Spleen (tissue), 11 donors: ENCODE results near the gene CHST12. TPM values are rescaled to one million over a fixed set of nuclear protein-coding genes. Genes with fewer than 3 reads are reported as not detected.

Source experiments
- DNase-seq: peaks from one replicate; pipeline ENCODE4 v3.0.0-alpha.2; 2020
- H3K27ac ChIP-seq, 8 donors: fragments of 200-600 bp; sonication (generic) in 7 of 8; 1 replicate in 4 of 8; 2 replicates in 4 of 8; pipeline versions ENCODE4 v1.5.0 to v1.8.0; 2016 to 2021; ENCODE audit warnings: inconsistent platforms in 4 of 8, mild to moderate bottlenecking in 4 of 8, moderate library complexity in 1 of 8
- H3K27me3 ChIP-seq, 7 donors: fragments of 200-600 bp; sonication (generic) in 6 of 7; replicated peaks in 1 of 7; 1 replicate in 4 of 7; 2 replicates in 3 of 7; pipeline versions ENCODE4 v1.5.0 to v1.8.0; 2016 to 2021; ENCODE audit warnings: inconsistent platforms in 3 of 7, mild to moderate bottlenecking in 1 of 7
- H3K36me3 ChIP-seq, 6 donors: fragments of 200-600 bp; sonication (generic) in 5 of 6; 1 replicate in 4 of 6; 2 replicates in 2 of 6; pipeline versions ENCODE4 v1.5.0 to v1.8.0; 2016 to 2021; ENCODE audit warnings: inconsistent platforms in 2 of 6
- H3K4me1 ChIP-seq, 6 donors: fragments of 200-600 bp; sonication (generic) in 5 of 6; 1 replicate in 3 of 6; 2 replicates in 3 of 6; pipeline versions ENCODE4 v1.5.0 to v1.8.0; 2016 to 2021; ENCODE audit warnings: inconsistent platforms in 3 of 6
- H3K4me3 ChIP-seq, 8 donors: fragments of 200-600 bp; sonication (generic) in 7 of 8; 1 replicate in 4 of 8; 2 replicates in 4 of 8; pipeline versions ENCODE4 v1.5.0 to v1.8.0; 2016 to 2021; ENCODE audit warnings: inconsistent platforms in 4 of 8, mild to moderate bottlenecking in 4 of 8, moderate library complexity in 2 of 8
- H3K9me3 ChIP-seq, 8 donors: fragments of 200-600 bp; sonication (generic) in 7 of 8; 1 replicate in 4 of 8; 2 replicates in 4 of 8; pipeline versions ENCODE4 v1.5.0 to v1.8.0; 2016 to 2021; ENCODE audit warnings: inconsistent platforms in 4 of 8
- POLR2A ChIP-seq, 3 donors: fragments of 450-650 bp; IDR thresholded peaks; one replicate each; pipeline ENCODE4 v1.5.1; 2017; ENCODE audit warnings: antibody characterized with exemption in 3 of 3, mild to moderate bottlenecking in 1 of 3
- POLR2AphosphoS5 ChIP-seq, 3 donors: sonication (generic); formaldehyde crosslinking; IDR thresholded peaks; one replicate each; pipeline ENCODE4 v1.5.1; 2017; ENCODE audit warnings: antibody characterized with exemption in 3 of 3
- WGBS, 5 donors: extraction: QIAGEN DNeasy Blood & Tissue Kit in 3 of 5; methylation state at CpG; one replicate each; pipeline versions ENCODE4 v1.1.5 to v1.1.7; 2013 to 2018; 5-methylcytosine and 5-hydroxymethylcytosine counted together
- intact Hi-C: fragments of 100-400 bp; cut with DNase I; formaldehyde crosslinking; loops from one replicate; pipeline ENCODE4 v1.15.0; 2023; ENCODE audit warnings: low total_unique reads
- polyA plus RNA-seq, 3 donors: library from polyadenylated mRNA; stranded (reverse); fragments of 200-250 nt; gene quantifications; one replicate each; pipeline ENCODE4 v1.2.1, GENCODE V29; 2013
- total RNA-seq, 7 donors: library from RNA; depleted of rRNA in 3 of 7; stranded (reverse); fragments of >200 nt in 3 of 7; fragmentation: NEBNext Ultra II Directional in 4 of 7; extraction: Animal tissue kit (Norgen Biotek cat#: 25700) in 4 of 7; gene quantifications; one replicate each; pipeline versions ENCODE4 v1.1.0 to v1.2.1, GENCODE V29; 2016 to 2021
- TF ChIP-seq, protein P1 (sequence below), 11 experiments: fragments of 200-600 bp in 7 of 11; fragments of 450-650 bp in 4 of 11; sonication (generic) in 4 of 11; IDR thresholded peaks in 8 of 11; conservative IDR thresholded peaks in 3 of 11; 1 replicate in 7 of 11; 2 replicates in 4 of 11; pipeline versions ENCODE4 v1.4.0 to v1.8.0; 2016 to 2021; ENCODE audit warnings: antibody characterized with exemption in 11 of 11, inconsistent platforms in 4 of 11, mild to moderate bottlenecking in 1 of 11
- donor health status: healthy with polysubstance abuse.
- donor health status: DM: no; HTN: no; CAD: no; lungs with moderate emphysema.
- donor health status: DM: no; HTN: no; CAD: no.
- donor health status: Bipolar disorder and iron deficiency.
- donor health status: healthy.
- donor health status: DM: no; HTN: no; CAD: no.
- donor health status: DM: yes; HTN: yes; CAD: no.

Gene CHST12
- total and polyA plus RNA-seq, 10 donors: 7.7 to 51.4 (median 31.6) TPM

DNA sequence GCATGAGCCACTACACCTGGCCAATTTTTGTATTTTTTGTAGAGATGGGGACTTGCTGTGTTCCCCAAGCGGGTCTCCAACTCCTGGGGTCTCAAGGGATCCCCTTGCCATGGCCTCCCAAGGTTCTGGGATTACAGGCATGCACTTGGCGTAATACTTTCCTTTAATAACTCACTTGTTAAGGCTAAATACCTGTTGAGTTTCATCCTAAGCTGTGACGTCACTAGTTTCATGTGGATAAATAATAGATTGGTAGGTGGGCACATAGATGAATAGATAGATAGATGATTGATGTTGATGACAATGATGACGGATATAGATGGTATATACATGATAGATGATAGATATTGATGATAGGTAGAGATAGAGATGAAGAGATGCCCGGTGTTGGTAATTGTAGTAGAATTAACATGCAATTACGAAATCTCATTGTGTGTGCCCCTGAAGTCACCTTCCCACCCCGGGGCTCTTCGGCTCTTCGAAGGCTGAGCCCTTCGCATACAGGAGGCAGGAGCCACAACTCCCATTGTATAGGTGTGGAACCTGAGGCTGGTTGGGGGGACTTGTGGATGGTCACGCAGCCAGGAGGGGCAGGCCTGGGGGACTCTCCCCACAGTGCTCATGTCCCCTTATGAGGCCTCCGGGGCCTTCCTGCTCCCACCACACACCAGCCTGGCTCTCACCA lies 70.2 kb downstream of the CHST12 start:
- intact Hi-C loops: loop anchor here (10.0 kb wide), 2 partner anchors 101 to 211 kb away; partner anchors contain the start of gene AMZ1
- H3K4me1 ChIP-seq: peaks cover 13 to 50% (median 26%) of the 10 kb centered on the region in 6 donors
- DNase-seq: no peak
- no peaks in the 10 kb centered on the region for H3K36me3 ChIP-seq
- no peak overlapping the region for H3K4me3 ChIP-seq
- peaks cover 0 to 65% (median 0%) of the 10 kb centered on the region in 7 donors for H3K27me3 ChIP-seq
- no peaks in the 10 kb centered on the region for H3K9me3 ChIP-seq
- WGBS, 5 donors: 76 to 88% (median 80%) methylated on average over 12 of the region's 12 CpGs
- TF ChIP-seq, protein P1, sequence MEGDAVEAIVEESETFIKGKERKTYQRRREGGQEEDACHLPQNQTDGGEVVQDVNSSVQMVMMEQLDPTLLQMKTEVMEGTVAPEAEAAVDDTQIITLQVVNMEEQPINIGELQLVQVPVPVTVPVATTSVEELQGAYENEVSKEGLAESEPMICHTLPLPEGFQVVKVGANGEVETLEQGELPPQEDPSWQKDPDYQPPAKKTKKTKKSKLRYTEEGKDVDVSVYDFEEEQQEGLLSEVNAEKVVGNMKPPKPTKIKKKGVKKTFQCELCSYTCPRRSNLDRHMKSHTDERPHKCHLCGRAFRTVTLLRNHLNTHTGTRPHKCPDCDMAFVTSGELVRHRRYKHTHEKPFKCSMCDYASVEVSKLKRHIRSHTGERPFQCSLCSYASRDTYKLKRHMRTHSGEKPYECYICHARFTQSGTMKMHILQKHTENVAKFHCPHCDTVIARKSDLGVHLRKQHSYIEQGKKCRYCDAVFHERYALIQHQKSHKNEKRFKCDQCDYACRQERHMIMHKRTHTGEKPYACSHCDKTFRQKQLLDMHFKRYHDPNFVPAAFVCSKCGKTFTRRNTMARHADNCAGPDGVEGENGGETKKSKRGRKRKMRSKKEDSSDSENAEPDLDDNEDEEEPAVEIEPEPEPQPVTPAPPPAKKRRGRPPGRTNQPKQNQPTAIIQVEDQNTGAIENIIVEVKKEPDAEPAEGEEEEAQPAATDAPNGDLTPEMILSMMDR (IDR thresholded peaks at IDR 0.05 in 8 of 11, conservative IDR thresholded peaks at IDR 0.05 in 3 of 11): no peak
- TF ChIP-seq POLR2AphosphoS5 (IDR thresholded peaks at IDR 0.05): no peak
- H3K27ac ChIP-seq: no peak overlapping the region

DNA sequence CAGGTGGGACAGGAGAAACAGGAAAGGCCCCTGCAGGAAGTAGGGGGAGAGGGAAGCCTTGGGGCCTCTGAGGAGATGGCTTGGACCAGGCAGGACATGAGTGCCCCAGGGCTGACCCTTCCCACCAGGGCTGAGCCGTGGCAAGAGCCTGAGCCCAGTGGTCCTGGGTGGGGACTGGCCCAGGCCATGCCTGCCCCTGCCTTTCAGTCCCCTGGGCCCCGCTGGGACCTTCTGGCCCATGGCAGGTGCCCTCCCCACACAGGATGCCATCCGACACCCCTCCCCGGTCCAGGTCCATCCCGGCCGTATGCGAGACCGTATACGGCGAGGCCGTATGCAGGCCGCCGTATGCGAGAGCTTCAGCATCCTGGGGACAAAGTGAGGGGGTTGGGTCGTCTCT lies 70.8 kb downstream of the CHST12 start:
- H3K36me3 ChIP-seq: no peaks in the 10 kb centered on the region
- intact Hi-C loops: loop anchor here (10.0 kb wide), 2 partner anchors 101 to 211 kb away; partner anchors contain the start of gene AMZ1
- no peaks in the 10 kb centered on the region for H3K9me3 ChIP-seq
- peaks cover 0 to 69% (median 0%) of the 10 kb centered on the region in 7 donors for H3K27me3 ChIP-seq
- no peak for DNase-seq
- WGBS, 5 donors: 76 to 88% (median 83%) methylated on average over 2 to 15 of the region's 15 CpGs
- TF ChIP-seq, protein P1 (IDR thresholded peaks at IDR 0.05 in 8 of 11, conservative IDR thresholded peaks at IDR 0.05 in 3 of 11): no peak
- TF ChIP-seq POLR2AphosphoS5 (IDR thresholded peaks at IDR 0.05) (no peak), POLR2A (IDR thresholded peaks at IDR 0.05) (no peak)
- no peak overlapping the region for H3K27ac ChIP-seq
- no peak overlapping the region for H3K4me3 ChIP-seq
- H3K4me1 ChIP-seq: peaks cover 13 to 50% (median 20%) of the 10 kb centered on the region in 6 donors

DNA sequence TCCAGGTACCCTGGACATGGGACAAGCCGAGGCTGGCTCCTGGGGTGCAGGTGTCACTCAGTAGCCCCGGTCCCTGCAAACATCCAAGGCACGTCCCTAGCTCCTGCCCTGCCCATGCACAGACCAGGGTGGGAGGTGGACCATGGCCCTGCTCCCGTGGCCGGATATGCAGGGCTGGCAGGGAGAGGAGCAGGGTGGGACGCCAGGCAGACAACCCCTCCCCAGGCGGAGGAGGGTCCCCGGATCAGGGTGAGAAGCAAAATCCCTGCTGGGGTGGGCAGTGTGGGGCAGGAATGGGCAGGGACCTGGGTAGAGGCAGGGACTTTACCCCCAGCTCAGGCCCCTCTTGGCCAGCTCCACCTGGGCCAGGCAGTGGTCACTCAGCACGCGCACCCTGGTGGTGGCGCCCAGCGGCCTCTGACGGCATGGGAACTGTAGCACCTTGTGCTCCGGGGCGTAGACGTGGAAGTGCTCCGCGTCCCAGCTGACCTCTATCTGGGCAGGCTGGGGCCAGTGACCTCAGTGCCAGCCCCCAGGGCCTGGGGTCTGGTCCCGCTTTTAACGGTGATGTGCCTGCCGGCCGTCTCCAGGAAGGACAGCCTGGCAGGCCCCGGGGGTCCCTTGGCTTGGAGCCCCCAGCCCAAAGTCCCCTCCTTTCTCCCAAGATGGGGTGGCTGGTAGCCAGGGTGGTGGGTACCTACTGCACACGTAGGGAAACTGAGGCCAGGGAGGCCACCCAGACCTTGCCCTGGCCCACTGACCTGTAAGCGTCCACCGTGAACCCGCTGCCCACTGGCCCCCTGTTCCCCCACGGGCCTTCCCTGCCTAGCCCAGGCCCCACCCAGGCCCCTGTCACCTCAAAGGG lies 71.6 kb downstream of the CHST12 start:
- no peak overlapping the region for H3K4me3 ChIP-seq
- peaks cover 0 to 69% (median 0%) of the 10 kb centered on the region in 7 donors for H3K27me3 ChIP-seq
- H3K27ac ChIP-seq: no peak overlapping the region
- H3K4me1 ChIP-seq: peaks cover 13 to 49% (median 20%) of the 10 kb centered on the region in 6 donors
- H3K9me3 ChIP-seq: no peaks in the 10 kb centered on the region
- no peak for DNase-seq
- TF ChIP-seq POLR2AphosphoS5 (IDR thresholded peaks at IDR 0.05): no peak
- TF ChIP-seq POLR2A (IDR thresholded peaks at IDR 0.05): no peak
- TF ChIP-seq, protein P1 (IDR thresholded peaks at IDR 0.05 in 8 of 11, conservative IDR thresholded peaks at IDR 0.05 in 3 of 11): no peak
- H3K36me3 ChIP-seq: no peaks in the 10 kb centered on the region
- intact Hi-C loops: loop anchor here (10.0 kb wide), 2 partner anchors 100 to 210 kb away; partner anchors contain the start of gene AMZ1
- WGBS, 5 donors: 84 to 93% (median 91%) methylated on average over 10 to 28 of the region's 28 CpGs

DNA sequence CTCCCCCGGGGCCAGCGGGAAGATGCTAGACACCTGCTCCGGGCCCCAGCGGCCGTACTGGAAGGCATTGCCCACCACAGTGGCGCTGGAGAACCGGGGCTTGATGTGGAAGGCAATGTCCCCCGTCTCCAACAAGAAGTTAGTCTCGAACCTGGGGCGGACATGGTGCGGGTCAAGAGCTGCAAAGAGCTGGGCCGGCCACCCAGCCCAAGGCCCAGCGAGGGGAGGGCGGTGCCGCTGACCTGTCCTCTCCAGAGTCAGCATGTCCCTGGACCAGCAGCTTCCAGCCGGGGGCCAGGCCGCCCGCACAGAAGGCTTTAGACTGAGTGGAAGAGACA lies 72.2 kb downstream of the CHST12 start:
- intact Hi-C loops: loop anchor here (10.0 kb wide), 2 partner anchors 99 to 209 kb away; partner anchors contain the start of gene AMZ1
- no peak for DNase-seq
- no peak overlapping the region for H3K27ac ChIP-seq
- WGBS, 5 donors: 86 to 96% (median 90%) methylated on average over 13 to 18 of the region's 18 CpGs
- peaks cover 13 to 44% (median 20%) of the 10 kb centered on the region in 6 donors for H3K4me1 ChIP-seq
- TF ChIP-seq POLR2A (IDR thresholded peaks at IDR 0.05): no peak
- TF ChIP-seq POLR2AphosphoS5 (IDR thresholded peaks at IDR 0.05): no peak
- TF ChIP-seq, protein P1 (IDR thresholded peaks at IDR 0.05 in 8 of 11, conservative IDR thresholded peaks at IDR 0.05 in 3 of 11): no peak
- H3K36me3 ChIP-seq: no peaks in the 10 kb centered on the region
- no peaks in the 10 kb centered on the region for H3K9me3 ChIP-seq
- H3K27me3 ChIP-seq: peaks cover 0 to 69% (median 0%) of the 10 kb centered on the region in 7 donors
- no peak overlapping the region for H3K4me3 ChIP-seq
